GM19468 (cell line): Measurements from ENCODE around the gene TIMM13.
"Not testable (repeated sequence)": the region's sequence is repeated elsewhere in the genome, so short reads cannot be mapped to it uniquely, and the experiment has no call there.

ENCODE experiments used
- ATAC-seq: cut with Tn5 transposase; IDR thresholded peaks from one replicate; pipeline ENCODE4 v1.9.1; 2021; ENCODE audit warnings: mild to moderate bottlenecking, moderate library complexity, moderate number of reproducible peaks; ENCODE audit not compliant: unreplicated experiment; ENCODE audit errors: extremely low read depth

Gene TIMM13

DNA sequence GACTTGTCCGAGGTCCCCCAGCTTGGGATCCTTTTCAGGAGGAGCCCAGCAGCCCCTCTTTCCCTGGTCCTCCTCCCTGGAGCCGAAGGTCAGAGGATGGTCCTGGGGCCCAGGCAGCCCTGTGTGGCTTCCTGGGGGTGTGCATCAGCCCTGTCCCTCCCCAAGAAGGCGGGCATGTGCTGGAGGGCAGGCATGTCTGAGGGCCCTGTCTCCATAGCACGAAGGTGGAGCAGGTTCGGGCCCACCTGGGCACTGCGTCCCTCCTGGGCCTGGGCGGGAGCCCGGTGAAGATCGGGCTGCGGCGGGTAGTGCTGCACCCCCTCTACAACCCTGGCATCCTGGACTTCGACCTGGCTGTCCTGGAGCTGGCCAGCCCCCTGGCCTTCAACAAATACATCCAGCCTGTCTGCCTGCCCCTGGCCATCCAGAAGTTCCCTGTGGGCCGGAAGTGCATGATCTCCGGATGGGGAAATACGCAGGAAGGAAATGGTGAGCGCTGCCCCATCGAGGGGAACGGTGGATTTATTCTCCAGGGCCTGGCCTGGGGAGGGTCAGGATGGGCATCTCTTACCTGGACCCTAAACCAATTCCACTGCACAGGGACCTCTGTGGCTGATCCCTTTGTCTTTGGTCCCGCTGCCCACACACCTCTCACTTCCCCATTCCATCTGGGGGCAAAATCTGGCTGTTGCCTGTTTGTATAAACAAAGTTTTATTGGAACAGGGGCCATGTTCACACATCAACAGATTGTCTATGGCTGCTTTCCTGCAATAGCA is 10.9 kb downstream of the TIMM13 start:
- no peak for ATAC-seq

DNA sequence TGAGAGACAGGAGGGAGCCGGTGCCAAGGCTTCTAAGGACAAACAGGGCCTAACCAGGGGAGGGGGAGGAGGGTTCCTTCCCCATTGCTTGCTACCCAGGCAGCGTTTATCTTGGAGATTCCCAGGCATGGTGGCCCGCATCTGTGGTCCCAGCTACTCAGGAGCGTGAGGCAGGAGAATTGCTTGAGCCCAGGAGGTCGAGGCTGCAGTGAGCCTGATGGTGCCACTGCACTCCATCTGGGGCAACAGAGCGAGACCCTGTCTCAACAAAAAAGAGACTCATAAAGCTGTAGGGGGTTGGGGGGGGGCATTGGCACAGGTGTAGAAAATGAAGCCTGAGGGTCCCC is 11.4 kb downstream of the TIMM13 start:
- no peak for ATAC-seq

DNA sequence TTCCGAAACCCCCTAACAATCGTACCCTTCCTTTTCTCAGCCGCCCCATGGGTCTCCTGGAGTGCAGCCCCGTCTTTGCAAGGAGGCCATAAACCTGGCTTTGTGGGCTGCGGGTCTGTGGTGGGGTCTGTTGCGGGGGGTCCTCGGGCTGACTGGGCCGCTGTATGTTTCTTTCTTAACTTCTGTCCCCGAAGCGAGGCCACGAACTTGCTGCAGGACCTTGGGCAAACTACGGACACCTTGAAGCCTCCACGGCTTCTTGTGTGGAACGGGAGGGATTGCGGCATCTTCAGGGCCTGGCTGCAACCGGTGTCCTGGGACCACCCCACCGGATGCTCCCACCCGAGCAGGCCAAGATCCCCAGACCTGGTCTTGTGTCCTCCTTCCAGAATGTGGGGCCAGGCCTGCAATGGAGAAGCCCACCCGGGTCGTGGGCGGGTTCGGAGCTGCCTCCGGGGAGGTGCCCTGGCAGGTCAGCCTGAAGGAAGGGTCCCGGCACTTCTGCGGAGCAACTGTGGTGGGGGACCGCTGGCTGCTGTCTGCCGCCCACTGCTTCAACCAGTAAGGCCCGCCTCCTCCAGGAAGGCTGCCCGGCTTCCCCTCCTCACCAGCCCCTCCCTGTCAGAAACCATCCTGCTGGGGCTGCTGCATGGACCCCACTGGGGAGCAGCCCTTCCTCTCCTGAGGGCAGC is 12.0 kb downstream of the TIMM13 start:
- no peak for ATAC-seq

- no peak for ATAC-seq
These were observed 13.8 kb downstream of the TIMM13 start for GRCh38 chr19:2413629-2414028.

GRCh38 chr19:2413159-2413558 is 14.2 kb downstream of the TIMM13 start:
- no peak for ATAC-seq

DNA sequence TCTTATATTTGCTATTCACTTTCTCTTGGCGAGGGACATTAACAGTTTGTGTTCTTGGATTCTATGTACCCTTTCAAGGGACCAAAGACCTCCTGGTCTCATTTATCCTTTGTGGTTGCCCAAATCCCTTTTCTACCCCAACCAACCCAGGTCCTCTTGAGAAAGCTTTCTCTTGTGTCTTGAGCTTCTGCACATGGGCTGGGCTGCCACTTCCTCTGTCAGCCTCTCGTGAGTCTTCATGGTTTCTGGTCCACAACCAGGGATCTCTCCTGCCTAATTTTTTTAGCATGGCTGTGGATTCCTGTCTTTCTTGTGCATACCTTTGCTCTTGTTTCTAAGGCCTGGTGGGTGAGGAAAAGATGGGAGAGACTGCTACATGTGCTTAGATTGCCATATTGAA is 14.9 kb downstream of the TIMM13 start:
- no peak for ATAC-seq

DNA sequence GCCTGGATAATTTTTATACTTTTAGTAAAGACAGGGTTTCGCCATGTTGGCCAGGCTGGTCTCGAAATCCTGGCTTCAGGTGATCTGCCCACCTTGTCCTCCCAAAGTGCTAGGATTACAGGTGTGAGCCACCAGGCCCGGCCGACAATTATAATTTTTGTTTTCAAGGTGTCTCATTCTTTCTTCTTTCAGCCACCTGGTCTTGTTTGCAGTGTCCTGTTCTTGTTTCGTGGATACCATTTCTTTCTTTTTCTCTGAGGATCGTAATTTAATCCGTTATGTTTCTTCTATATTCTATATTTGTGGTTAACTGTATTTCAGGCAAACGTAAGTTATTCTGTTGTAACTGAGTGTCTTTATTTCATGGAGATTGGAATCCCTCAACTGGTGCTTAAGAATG is 15.7 kb downstream of the TIMM13 start:
- no peak for ATAC-seq

- ATAC-seq, result no peak
These were observed 17.4 kb downstream of the TIMM13 start for GRCh38 chr19:2410023-2410422.

- no peak for ATAC-seq
These were observed 18.0 kb downstream of the TIMM13 start for GRCh38 chr19:2409352-2409912.

DNA sequence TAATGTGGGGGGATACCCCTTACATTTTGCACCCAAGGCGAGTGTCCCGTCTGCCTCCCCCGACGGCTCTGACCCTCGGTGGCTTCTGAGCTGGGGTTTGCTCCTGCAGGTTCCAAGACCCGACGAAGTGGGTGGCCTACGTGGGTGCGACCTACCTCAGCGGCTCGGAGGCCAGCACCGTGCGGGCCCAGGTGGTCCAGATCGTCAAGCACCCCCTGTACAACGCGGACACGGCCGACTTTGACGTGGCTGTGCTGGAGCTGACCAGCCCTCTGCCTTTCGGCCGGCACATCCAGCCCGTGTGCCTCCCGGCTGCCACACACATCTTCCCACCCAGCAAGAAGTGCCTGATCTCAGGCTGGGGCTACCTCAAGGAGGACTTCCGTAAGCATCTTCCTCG is 19.1 kb downstream of the TIMM13 start:
- no peak for ATAC-seq

DNA sequence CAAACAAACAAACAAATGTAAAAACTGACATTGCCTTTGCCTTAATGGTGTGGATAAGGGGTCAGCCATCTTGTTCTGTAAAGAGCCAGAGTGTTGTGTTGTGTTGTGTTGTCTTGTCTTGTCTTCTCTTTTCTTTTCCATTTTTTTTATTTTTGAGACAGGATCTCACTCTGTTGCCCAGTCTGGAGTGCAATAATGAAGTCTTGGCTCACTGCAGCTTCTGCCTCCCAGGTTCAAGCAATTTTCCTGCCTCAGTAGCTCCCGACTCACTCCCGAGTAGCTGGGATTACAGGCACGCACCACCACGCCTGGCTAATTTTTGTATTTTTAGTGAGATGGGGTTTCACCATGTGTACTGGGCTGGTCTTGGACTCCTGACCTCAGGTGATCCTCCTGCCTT is 27.8 kb downstream of the TIMM13 start:
- no peak for ATAC-seq

- ATAC-seq, result no peak
These were observed 28.6 kb downstream of the TIMM13 start for GRCh38 chr19:2398735-2399305.

- not testable (repeated sequence) for ATAC-seq
These were observed 30.2 kb downstream of the TIMM13 start for GRCh38 chr19:2397173-2397572.

GRCh38 chr19:2395293-2395829 is 32.0 kb downstream of the TIMM13 start:
- ATAC-seq, result not testable (repeated sequence)

DNA sequence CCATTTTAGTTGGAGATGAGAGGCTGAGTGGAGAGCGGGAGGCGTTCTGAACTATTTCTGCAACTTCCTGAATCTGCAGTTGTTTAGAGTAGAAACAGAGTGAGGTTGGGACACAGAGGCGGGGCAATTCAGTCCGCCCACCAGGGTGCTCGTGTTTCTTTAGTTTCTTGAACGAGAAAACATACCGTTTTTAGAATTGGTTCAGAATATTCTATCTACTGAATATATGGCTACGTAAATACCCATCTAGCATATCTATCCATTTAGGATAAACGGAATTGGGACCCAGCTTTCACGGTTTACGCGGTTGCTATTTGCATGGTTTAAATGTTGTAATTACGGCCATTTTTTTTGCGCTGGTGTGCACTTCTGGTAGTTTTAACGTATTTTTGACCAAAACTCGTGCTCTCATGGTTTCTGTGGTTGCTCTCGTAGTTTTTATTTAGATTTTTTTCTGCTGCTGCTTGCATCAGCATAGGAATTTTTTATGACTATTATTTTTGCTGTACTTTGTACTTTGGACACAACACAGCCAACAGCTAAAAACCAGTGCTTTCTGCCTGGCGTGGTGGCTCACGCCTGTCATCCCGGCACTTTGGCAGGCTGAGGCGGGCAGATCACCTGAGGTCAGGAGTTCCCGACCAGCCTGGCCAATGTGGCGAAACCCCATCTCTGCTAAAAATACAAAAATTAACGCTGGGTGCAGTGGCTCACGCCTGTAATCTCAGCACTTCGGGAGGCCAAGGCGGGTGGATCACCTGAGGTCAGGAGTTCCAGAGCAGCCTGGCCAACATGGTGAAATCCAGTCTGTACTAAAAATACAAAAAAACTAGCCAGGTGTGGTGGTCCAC is 32.7 kb downstream of the TIMM13 start:
- ATAC-seq, result no peak

DNA sequence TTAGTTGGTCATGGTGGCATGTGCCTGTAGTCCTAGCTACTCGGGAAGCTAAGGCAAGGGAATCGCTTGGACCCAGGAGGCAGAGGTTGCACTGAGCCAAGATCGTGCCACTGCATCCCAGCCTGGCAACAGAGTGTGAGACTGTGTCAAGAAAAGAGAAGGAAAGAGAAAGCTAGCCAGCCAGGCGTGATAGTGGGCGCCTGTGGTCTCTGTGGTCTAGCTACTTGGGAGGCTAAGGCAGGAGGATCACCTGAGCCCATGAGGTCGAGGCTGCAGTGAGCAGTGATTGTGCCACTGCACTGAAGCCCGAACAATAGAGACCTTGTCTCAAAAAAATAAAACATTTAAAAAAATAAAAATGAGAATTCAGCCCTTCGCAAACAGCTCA is 33.3 kb downstream of the TIMM13 start:
- no peak for ATAC-seq

- ATAC-seq, result not testable (repeated sequence)
These were observed 34.5 kb downstream of the TIMM13 start for GRCh38 chr19:2392899-2393298.

GRCh38 chr19:2392366-2392765 is 35.0 kb downstream of the TIMM13 start:
- ATAC-seq, result no peak

DNA sequence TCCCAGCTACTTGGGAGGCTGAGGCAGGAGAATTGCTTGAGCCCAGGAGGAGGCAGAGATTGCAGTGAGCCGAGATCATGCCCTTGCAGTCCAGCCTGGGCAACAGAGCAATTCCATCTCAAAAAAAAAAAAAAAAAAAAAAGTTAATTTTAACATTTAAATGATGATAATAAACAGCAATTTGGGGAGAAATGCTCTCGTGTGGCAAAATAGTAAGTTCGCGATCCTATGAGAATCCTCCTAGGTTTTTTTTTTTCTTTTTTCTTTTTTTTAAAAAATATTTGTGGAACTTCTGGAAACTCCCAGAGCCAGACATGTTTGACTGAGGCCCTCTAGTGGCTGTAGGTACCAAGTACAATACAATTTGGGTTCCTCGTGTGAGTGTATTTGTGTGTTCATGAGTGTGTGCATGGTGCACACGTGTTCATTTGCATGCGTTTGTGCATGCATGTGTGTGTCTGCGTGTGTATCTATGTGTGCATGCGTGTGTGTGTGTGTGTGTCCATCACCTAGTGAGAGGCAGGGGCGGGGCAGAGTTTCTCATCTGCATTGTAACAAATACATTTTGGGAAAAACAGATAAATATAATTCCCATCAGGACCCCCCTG is 36.2 kb downstream of the TIMM13 start:
- ATAC-seq, result no peak

- no peak for ATAC-seq
These were observed 37.8 kb downstream of the TIMM13 start for GRCh38 chr19:2389594-2389993.
